CD4-positive, alpha-beta T cell treated with Interferon alpha-2 for 1 hour (primary cell): Measurements from ENCODE around the gene UGT2A1.
"Not testable (repeated sequence)": the region's sequence is repeated elsewhere in the genome, so short reads cannot be mapped to it uniquely, and the experiment has no call there.

ENCODE experiments used
- DNase-seq, 2 donors: peaks; one replicate each; pipeline ENCODE4 v3.0.0-alpha.2; 2020 to 2022

Gene UGT2A1

GRCh38 chr4:69653147-69653546, at the start of gene UGT2A1:
TSS of gene UGT2A1 (minus strand) at chr4:69653247. CDS start at chr4:69647644, 5,603 bp downstream.
- DNase-seq = no peak

- no peak for DNase-seq
Measured at GRCh38 chr4:69702201-69702600, 49.2 kb upstream of the UGT2A1 start.

GRCh38 chr4:69701696-69702095, 48.6 kb upstream of the UGT2A1 start:
- no peak for DNase-seq

- DNase-seq = no peak
Measured at GRCh38 chr4:69697536-69698242, 44.6 kb upstream of the UGT2A1 start.

GRCh38 chr4:69689599-69689998, 36.6 kb upstream of the UGT2A1 start:
- peak in 1 of 2 donors; percentile 54 for DNase-seq

GRCh38 chr4:69684804-69685203, 31.8 kb upstream of the UGT2A1 start:
- DNase-seq = no peak

GRCh38 chr4:69668680-69669079, 15.6 kb upstream of the UGT2A1 start:
- no peak for DNase-seq

GRCh38 chr4:69664009-69664408, 11.0 kb upstream of the UGT2A1 start:
- not testable (repeated sequence) for DNase-seq

GRCh38 chr4:69661130-69661803, 8.2 kb upstream of the UGT2A1 start:
- DNase-seq = peak; percentile 11 to 26

GRCh38 chr4:69658133-69658532, 5.1 kb upstream of the UGT2A1 start:
- DNase-seq = no peak

- DNase-seq = no peak
Measured at GRCh38 chr4:69656653-69657158, 3.7 kb upstream of the UGT2A1 start.

- DNase-seq = no peak
Measured at GRCh38 chr4:69650872-69651271, 2.2 kb downstream of the UGT2A1 start.

- DNase-seq = no peak
Measured at GRCh38 chr4:69649629-69650028, 3.4 kb downstream of the UGT2A1 start.

GRCh38 chr4:69649207-69649606, 3.8 kb downstream of the UGT2A1 start:
- DNase-seq = no peak

GRCh38 chr4:69642961-69643360, 10.1 kb downstream of the UGT2A1 start:
- no peak for DNase-seq

GRCh38 chr4:69640289-69640688, 12.8 kb downstream of the UGT2A1 start:
- no peak for DNase-seq

- DNase-seq = no peak
Measured at GRCh38 chr4:69639542-69639941, 13.5 kb downstream of the UGT2A1 start, which contains the start of gene UGT2A2. TSS of gene UGT2A2 (minus strand) at chr4:69639642. CDS start at chr4:69639640, 2 bp downstream.

GRCh38 chr4:69617083-69617694, 35.9 kb downstream of the UGT2A1 start:
- no peak for DNase-seq

GRCh38 chr4:69610484-69610883, 42.6 kb downstream of the UGT2A1 start:
- DNase-seq = no peak

GRCh38 chr4:69601065-69601464, 52.0 kb downstream of the UGT2A1 start:
- DNase-seq = no peak

GRCh38 chr4:69600013-69600412, 53.0 kb downstream of the UGT2A1 start:
- no peak for DNase-seq

- DNase-seq = no peak
Measured at GRCh38 chr4:69594382-69594781, 58.7 kb downstream of the UGT2A1 start.

- DNase-seq = no peak
Measured at GRCh38 chr4:69591364-69591763, 61.7 kb downstream of the UGT2A1 start.

- no peak for DNase-seq
Measured at GRCh38 chr4:69589884-69590283, 63.2 kb downstream of the UGT2A1 start.
